Breast epithelium (tissue), 4 donors: ENCODE results near the gene STAT3. TPM values are rescaled to one million over a fixed set of nuclear protein-coding genes. Genes with fewer than 3 reads are reported as not detected.

Experiments
- DNase-seq, 2 donors: peaks; one replicate each; pipeline ENCODE4 v3.0.0-alpha.2; 2019; ENCODE audit warnings: low spot score in 2 of 2
- H3K27ac ChIP-seq, 2 donors: fragments of 200-600 bp; sonication (generic) in 1 of 2; one replicate each; pipeline ENCODE4 v1.5.1; 2016 to 2019; ENCODE audit warnings: mild to moderate bottlenecking in 1 of 2
- H3K27me3 ChIP-seq, 2 donors: fragments of 200-600 bp; sonication (generic) in 1 of 2; one replicate each; pipeline versions ENCODE4 v1.5.1 to v1.6.0; 2017 to 2019; ENCODE audit warnings: control low read depth in 1 of 2, mild to moderate bottlenecking in 1 of 2
- H3K36me3 ChIP-seq: fragments of 200-600 bp; one replicate; pipeline ENCODE4 v1.5.1; 2019
- H3K4me1 ChIP-seq, 2 donors: fragments of 200-600 bp; sonication (generic); one replicate each; pipeline ENCODE4 v1.5.1; 2016 to 2019; ENCODE audit warnings: control low read depth in 1 of 2
- H3K4me3 ChIP-seq, 3 donors: fragments of 200-600 bp; sonication (generic); 1 replicate in 2 of 3; 2 replicates in 1 of 3; pipeline ENCODE4 v1.5.1; 2016 to 2019; ENCODE audit warnings: mild to moderate bottlenecking in 3 of 3, moderate library complexity in 2 of 3
- H3K9me3 ChIP-seq, 2 donors: fragments of 200-600 bp; sonication (generic) in 1 of 2; one replicate each; pipeline ENCODE4 v1.5.1; 2016 to 2019; ENCODE audit warnings: control low read depth in 1 of 2
- POLR2A ChIP-seq: fragments of 450-650 bp; IDR thresholded peaks from one replicate; pipeline ENCODE4 v1.6.1; 2016; ENCODE audit warnings: antibody characterized with exemption, mild to moderate bottlenecking, moderate library complexity
- POLR2AphosphoS5 ChIP-seq, 3 donors: sonication (generic); formaldehyde crosslinking; IDR thresholded peaks; one replicate each; pipeline ENCODE4 v1.6.1; 2017; ENCODE audit warnings: antibody characterized with exemption in 3 of 3
- intact Hi-C: fragments of 100-400 bp; cut with DNase I; formaldehyde crosslinking; loops from one replicate; pipeline ENCODE4 v1.15.1; 2023; ENCODE audit warnings: low total_unique reads
- total RNA-seq, 3 donors: library from RNA; depleted of rRNA; stranded (reverse); fragments of >200 nt; gene quantifications; one replicate each; pipeline ENCODE4 v1.1.0, GENCODE V29; 2016
- TF ChIP-seq, protein P1 (sequence below), 3 donors: fragments of 450-650 bp; IDR thresholded peaks; one replicate each; pipeline ENCODE4 v1.5.1; 2016 to 2017; ENCODE audit warnings: antibody characterized with exemption in 3 of 3, mild to moderate bottlenecking in 3 of 3, moderate library complexity in 3 of 3

STAT3 gene
- total RNA-seq, 3 donors from 2014 or later: 193 to 322 (median 238) TPM

GRCh38 chr17:42342242-42343008, 45.8 kb downstream of the STAT3 start:
- no peaks in the 10 kb centered on the region for H3K9me3 ChIP-seq
- H3K27ac ChIP-seq: no peak overlapping the region
- no peak overlapping the region for H3K4me3 ChIP-seq
- no peaks in the 10 kb centered on the region for H3K36me3 ChIP-seq
- intact Hi-C loops: no loop called here
- no peaks in the 10 kb centered on the region for H3K27me3 ChIP-seq
- H3K4me1 ChIP-seq: no peaks in the 10 kb centered on the region
- no peak for TF ChIP-seq POLR2AphosphoS5 (IDR thresholded peaks at IDR 0.05)
- TF ChIP-seq POLR2A: no peak
- TF ChIP-seq, protein P1, sequence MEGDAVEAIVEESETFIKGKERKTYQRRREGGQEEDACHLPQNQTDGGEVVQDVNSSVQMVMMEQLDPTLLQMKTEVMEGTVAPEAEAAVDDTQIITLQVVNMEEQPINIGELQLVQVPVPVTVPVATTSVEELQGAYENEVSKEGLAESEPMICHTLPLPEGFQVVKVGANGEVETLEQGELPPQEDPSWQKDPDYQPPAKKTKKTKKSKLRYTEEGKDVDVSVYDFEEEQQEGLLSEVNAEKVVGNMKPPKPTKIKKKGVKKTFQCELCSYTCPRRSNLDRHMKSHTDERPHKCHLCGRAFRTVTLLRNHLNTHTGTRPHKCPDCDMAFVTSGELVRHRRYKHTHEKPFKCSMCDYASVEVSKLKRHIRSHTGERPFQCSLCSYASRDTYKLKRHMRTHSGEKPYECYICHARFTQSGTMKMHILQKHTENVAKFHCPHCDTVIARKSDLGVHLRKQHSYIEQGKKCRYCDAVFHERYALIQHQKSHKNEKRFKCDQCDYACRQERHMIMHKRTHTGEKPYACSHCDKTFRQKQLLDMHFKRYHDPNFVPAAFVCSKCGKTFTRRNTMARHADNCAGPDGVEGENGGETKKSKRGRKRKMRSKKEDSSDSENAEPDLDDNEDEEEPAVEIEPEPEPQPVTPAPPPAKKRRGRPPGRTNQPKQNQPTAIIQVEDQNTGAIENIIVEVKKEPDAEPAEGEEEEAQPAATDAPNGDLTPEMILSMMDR (IDR thresholded peaks at IDR 0.05): no peak
- DNase-seq: no peak

DNA sequence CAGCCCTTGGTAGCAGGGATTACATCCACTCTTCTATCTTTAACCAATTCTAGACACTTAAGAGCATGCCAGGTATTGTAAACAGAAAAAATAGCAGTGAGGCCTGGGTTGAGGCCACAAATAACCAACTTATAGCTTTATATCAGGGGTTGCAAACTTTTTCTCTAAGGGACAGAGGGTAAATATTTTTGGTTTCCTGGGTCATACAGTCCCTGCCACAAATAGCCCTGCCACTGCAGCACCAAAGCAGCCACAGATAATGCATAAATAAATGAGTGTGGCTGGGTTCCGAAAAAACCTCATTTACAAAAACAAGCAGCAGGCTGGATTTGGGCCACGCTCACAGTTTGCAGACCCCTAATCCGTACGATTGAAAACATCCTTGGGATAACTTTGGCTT, 46.7 kb downstream of the STAT3 start:
- intact Hi-C loops: no loop called here
- no peaks in the 10 kb centered on the region for H3K4me1 ChIP-seq
- no peak overlapping the region for H3K4me3 ChIP-seq
- no peaks in the 10 kb centered on the region for H3K27me3 ChIP-seq
- no peak for DNase-seq
- H3K27ac ChIP-seq: no peak overlapping the region
- TF ChIP-seq POLR2AphosphoS5 (IDR thresholded peaks at IDR 0.05) (no peak), POLR2A (no peak)
- TF ChIP-seq, protein P1 (IDR thresholded peaks at IDR 0.05): no peak
- no peaks in the 10 kb centered on the region for H3K36me3 ChIP-seq
- H3K9me3 ChIP-seq: no peaks in the 10 kb centered on the region

DNA sequence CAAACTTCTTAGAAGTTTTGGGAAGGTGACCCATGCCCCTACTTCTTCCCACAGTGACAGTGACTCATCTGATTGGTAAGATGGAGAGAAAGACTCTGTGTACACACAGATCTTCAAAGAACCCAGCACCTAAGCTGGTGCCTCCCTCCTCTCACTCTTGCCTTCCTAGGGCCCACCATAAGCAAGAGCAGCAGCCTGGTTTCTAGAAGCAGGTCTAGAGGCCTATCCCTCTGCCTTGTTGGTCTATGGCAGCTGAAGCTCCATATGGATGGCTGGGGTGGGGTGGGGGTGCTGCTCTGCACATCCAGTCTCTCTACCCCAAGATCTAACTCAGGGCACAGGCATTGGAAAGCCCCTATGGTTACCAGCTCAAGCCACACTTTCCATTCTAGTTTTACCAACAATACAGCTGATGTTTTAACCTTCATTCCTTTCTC, 47.5 kb downstream of the STAT3 start:
- no peak for DNase-seq
- TF ChIP-seq, protein P1 (IDR thresholded peaks at IDR 0.05): no peak
- TF ChIP-seq POLR2AphosphoS5 (IDR thresholded peaks at IDR 0.05): no peak
- no peak for TF ChIP-seq POLR2A
- no peaks in the 10 kb centered on the region for H3K9me3 ChIP-seq
- intact Hi-C loops: no loop called here
- no peaks in the 10 kb centered on the region for H3K27me3 ChIP-seq
- H3K4me1 ChIP-seq: no peaks in the 10 kb centered on the region
- no peaks in the 10 kb centered on the region for H3K36me3 ChIP-seq
- peak overlapping the region in 1 of 2 donors; percentile 30 for H3K27ac ChIP-seq
- H3K4me3 ChIP-seq: no peak overlapping the region

- H3K36me3 ChIP-seq: no peaks in the 10 kb centered on the region
- H3K27me3 ChIP-seq: no peaks in the 10 kb centered on the region
- no peak for TF ChIP-seq POLR2A
- TF ChIP-seq, protein P1 (IDR thresholded peaks at IDR 0.05): no peak
- no peak for TF ChIP-seq POLR2AphosphoS5 (IDR thresholded peaks at IDR 0.05)
- intact Hi-C loops: no loop called here
- DNase-seq: no peak
- H3K9me3 ChIP-seq: no peaks in the 10 kb centered on the region
- no peak overlapping the region for H3K4me3 ChIP-seq
- H3K27ac ChIP-seq: no peak overlapping the region
- H3K4me1 ChIP-seq: no peaks in the 10 kb centered on the region
Measured at GRCh38 chr17:42339221-42339620, 49.0 kb downstream of the STAT3 start.

DNA sequence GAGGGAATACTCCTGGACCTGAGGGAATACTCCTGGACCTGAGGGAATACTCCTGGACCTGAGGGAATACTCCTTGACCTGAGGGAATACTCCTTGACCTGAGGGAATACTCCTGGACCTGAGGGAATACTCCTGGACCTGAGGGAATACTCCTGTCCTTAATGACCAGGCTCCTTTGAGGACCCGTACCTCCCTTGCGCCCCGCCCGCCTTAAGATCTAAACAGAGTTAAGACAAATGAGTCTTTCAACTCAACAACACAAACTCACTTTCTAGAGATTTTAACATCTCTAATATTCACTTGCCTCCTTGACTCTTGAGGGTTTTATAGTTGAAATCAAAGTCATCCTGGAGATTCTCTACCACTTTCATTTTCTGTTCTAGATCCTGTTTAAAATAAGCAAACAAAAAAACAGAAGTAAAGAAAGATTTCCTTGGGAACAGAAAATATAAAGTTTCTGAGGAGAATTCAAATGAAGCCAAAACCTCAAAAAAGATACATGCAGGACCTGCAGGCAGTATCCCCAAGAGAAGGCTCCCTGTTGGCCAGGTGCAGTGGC, 49.7 kb downstream of the STAT3 start:
- DNase-seq: no peak
- TF ChIP-seq, protein P1 (IDR thresholded peaks at IDR 0.05): no peak
- TF ChIP-seq POLR2A (no peak), POLR2AphosphoS5 (IDR thresholded peaks at IDR 0.05) (no peak)
- Histone ChIP-seq H3K27me3 (no peaks in the 10 kb centered on the region), H3K36me3 (peaks cover 6% of the 10 kb centered on the region), H3K4me1 (no peaks in the 10 kb centered on the region), H3K27ac (no peak overlapping the region), H3K9me3 (no peaks in the 10 kb centered on the region), H3K4me3 (no peak overlapping the region)
- intact Hi-C loops: no loop called here
